ENCODE results near the gene ANKH.
A peak's percentile ranks its signal among the peaks of the same experiment; 100 is the strongest.

ANKH gene

DNA sequence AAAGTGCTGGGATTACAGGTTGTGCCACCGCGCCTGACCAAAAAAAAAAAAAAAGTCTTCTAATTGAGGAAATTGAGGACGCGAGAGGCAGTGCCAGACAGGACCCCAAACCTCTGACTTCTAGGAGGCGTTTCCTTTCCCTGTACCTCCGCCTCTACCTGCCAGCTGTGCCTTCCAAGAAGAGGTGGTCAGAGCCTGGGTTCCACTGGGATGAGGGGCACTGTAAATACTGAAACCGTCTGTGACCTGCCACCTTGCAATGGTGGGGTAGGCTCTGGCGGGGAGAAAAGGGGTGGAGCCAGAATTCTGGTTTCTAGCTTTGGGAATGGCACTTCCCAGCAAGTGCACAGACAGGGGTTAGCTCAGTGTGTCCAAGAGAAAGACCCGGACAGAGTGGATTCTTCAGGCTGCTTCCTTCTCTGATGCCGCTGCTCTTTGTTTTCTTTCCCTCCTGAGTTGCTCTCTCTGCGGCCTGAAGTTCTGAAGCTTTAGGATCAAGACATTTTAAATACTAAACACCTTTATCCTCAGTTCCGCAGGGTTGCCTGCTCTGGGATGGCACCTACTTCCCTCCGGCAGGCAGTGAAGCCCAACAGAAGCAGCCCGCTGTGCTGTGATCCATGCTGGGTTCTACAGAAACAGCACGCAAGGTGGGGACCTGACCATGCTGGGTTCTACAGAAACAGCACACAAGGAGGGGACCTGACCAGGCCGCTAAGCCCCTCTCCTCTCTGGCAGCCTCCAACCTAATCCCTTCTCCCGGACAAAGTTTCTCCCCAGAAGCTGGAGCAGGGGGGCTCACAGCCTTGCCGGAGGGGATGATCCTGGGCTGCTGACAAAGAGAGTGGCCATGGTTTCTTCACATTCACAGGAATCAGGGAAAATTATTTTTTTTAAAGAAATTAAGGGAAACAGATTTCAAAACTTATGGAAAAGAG, 141.9 kb downstream of the ANKH start:
- no peak for DNase-seq

DNA sequence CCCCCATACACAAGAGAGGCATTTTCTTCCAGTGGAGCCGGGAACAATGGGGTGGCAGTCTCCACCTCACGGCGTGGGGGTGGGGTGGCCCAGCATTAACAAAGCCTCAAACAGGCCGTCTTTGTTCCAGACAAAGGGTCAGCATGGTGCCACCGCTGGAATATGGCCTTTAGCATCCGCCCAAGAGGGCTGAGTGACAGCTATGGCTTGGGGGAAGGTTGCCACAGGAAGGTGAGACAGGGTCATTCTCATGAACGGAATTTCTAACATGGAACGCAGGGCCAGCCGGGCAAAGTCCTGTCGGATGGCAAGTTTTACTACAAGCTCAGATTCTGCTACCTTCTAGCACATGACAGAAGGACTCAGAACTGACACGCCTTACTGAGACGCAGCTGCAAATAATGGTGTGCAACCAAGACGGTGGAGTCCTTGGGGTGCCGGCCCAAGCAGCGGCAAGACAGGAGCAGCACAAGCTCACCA, 143.1 kb downstream of the ANKH start:
- no peak for DNase-seq

DNA sequence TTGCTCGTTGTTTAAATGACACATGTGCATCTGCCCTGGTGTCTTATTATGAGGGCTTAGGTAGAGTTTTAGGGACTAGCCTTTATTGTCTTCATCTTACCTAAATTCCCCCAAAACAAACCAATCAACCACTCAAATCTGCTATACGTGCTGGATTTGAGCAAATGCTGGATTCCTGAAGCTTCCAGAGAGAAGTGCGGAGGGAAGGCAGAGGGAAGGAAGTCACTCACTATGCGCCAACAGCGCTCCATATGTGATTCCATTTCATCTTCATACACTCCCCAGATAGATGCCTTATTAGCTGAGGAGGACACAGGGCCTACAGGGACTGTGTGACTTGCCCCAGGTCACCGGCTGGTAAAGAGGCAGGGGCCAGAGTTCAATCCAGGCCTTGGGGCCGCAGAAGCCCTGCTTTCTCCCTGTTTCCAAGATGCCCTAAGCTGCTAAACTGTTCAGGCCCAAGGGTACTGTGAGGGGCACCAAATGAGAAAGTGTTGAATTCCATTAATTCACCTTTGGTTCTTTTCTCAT, 143.6 kb downstream of the ANKH start:
- no peak for DNase-seq

DNA sequence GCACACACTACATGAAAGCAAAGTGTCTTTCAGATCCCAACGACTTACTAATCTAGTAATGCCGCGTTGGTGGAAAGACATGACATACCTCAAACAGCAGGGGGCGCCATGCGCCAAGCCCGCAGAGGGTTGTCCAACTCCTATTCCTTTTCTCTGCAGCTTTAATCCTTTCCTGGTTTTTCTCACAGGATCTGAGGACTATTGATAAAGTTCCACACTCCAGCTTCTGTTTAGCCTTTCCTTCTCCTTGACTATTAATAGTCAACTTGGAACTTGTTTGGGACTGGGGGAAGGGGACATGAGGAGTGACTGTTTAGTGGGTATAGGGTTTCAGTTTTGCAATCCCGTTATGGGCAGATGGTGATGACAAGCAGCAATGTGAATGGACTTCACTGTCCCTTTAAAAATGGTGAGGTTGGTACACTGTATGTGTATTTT, 144.1 kb downstream of the ANKH start:
- DNase-seq: peak; percentile 61

DNA sequence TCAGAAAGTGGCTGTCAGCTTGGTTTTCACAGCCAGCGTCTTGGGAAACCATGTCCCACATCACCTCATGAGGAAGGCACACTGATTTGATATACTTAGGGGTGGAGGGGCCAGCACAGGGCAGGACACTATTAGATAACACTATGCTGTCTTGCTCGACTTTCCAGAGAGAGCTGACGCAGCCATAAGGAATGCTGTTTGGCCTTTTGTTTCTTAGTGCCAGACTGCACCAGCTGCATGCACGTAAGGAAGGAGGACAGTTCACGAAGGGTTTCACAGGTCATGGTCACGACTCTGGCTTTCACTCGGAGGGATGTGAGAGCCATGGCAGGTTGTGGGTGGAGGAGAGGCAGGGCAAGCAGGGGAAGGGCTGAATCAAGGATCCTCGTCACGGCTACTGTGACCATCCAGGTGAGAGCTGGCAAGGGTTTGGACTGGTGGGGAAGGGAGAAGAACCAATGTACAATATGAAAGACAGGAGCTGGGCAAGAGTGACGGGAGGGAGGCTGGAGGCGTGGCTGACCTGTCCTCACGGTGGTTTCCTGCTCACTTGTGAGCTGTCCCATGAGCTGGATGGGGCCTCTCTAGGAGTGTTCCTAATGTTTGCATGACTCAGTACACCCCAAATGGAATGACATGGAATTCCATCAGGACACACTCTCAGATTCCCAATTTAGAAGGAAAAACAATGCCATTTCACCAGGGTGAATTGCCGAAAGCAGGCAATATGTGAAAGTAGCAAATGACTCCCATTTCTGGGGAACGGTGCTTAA, 145.3 kb downstream of the ANKH start:
- DNase-seq: peak; percentile 59

- no peak for DNase-seq
Measured at GRCh38 chr5:14724633-14725032, 146.9 kb downstream of the ANKH start.

- no peak for DNase-seq
Measured at GRCh38 chr5:14723701-14724132, 147.9 kb downstream of the ANKH start.

- no peak for DNase-seq
Measured at GRCh38 chr5:14722923-14723322, 148.7 kb downstream of the ANKH start.

DNA sequence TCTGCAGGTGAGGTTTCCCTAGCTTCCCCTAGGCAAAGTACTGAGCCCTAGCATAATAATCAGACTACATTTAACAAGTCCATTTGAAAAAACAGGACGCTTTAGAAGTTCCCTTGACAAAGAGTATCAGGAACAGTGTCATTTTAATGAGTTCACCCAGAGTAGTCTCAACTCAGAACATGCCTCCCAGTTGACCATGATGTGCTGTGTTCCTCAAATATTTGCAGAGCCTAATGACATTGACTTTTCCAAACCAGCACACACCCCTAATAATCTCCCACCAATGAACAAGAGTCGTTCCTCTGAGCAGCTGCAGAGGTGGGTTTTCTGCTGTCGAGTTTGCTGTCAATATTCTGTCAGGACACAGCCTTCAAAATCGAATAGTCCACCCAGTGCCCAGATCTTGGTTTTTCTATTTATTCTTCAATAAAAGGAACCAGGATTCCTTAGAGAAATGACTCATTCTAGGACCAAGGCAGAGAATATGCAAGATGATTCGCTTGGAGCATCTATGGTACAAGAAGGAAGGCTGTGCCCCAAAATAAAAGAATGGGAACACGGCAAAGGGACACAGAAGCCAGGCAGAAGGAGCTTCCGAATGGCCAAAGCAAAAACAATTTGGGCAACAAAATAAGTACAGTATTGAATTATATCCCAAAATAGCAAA, 149.5 kb downstream of the ANKH start:
- peak; percentile 16 for DNase-seq

- peak; percentile 43 for DNase-seq
Measured at GRCh38 chr5:14720236-14720923, 151.2 kb downstream of the ANKH start.

DNA sequence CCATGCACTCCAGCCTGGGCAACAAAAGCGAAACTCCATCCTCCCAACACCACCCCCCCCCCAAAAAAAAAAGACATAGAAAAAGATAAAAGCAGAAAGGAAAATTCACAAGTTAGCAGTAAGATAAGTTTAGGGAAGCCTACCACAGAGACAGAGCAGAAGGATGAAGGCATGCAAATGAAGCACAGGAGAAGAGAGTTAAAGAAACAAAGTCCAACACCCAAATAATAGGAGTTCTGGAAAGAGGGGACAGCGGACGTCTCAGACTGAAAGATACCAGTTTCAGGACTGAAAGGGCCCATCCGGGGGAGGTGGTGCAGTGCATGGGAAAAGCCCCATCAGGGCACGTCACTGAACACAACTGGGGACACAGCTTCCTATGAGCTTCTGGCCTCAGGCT, 152.8 kb downstream of the ANKH start:
- no peak for DNase-seq

DNA sequence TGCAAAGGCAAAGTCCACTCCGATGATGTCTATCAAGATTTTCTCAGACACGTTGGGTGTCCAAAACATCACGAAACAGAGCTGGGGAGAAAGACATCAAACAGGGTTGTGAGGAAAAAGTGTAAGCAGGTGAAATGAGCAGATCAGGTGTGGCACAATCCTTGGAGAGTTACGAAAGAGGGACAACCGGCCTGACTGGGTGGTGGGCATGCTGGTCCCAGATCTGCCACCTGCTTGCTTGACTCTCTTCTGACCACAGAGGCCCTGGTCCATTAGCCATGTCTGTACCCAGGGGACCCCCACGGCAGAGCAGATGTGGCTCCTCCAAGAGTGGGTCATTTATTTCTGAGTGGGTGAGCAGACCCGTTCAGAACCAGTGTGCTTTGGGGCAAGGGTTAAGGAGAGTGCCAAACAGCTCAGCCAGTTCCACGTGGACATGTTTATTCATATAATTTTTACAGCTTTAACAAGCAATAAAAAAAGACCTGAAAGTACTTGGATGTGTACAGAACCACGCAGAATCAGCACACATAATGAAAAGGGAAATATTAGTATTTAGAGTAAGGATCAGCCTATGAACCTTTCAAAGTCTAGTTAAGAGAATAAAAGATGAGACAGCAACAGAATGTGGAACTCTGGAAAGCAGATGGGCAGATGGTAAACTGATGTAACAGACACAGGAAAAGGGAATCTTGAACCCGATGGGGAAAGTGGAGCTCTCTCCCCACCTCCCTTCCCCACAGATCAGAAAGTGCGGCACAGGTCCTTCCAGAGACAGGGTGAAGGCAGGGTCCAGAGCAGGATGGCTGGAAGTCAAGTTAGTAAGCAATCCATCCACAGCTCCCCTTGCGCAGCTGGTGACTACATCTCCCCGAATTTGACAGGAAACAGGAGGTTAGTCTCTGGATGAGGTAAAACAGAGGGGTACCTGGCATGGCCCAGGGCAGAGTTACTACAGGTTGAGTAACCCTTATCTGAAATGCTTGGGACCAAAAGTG, 154.5 kb downstream of the ANKH start:
- no peak for DNase-seq

GRCh38 chr5:14715481-14715880, 156.1 kb downstream of the ANKH start:
- no peak for DNase-seq

DNA sequence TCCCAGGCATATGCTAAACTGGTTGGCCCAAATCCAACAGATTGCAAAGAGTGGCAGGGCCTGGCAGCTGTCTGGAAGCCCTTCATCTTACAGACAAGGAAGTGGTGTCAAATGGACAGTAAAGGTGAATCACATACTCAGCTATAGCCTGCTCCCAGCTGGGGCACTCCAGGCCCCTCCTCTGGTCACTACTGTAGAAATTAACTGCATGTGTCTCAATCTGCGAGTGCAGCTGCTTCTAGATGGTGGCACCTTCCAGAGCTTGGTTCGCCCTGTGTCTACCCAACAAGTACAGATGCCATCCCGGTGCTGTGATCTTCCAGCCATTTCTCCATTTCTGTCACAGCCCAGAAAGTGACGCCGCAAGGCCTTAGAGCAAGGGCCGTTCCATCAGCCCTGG, 156.9 kb downstream of the ANKH start:
- DNase-seq: no peak

- no peak for DNase-seq
Measured at GRCh38 chr5:14713476-14714390, 157.8 kb downstream of the ANKH start.

GRCh38 chr5:14712666-14713065, 158.9 kb downstream of the ANKH start:
- no peak for DNase-seq

- no peak for DNase-seq
Measured at GRCh38 chr5:14712131-14712530, 159.4 kb downstream of the ANKH start.

GRCh38 chr5:14710313-14710994, 161.1 kb downstream of the ANKH start:
- no peak for DNase-seq

DNA sequence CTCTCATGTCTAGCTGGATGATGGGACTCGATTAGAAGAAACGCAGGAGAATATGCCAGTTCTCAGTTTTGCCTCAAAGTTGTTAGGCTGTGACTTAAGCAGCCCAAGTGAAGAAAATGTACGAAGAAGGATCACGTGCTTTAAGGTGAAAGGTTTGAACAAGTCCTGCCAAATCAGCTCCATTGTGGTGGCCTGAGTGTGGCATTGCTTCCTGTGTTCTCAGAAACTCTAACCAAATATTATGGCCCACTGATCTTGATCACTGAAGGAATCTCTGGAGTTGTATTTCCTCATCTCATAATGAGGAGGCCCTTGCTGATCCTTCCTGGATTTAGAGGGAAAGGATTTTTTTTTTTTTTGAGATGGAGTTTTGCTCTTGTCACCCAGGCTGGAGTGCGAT, 163.0 kb downstream of the ANKH start:
- no peak for DNase-seq
